Muscle of leg (tissue), 11 donors: Measurements from ENCODE around the gene SARNP. TPM values are rescaled to one million over a fixed set of nuclear protein-coding genes. Genes with fewer than 3 reads are reported as not detected.

ENCODE experiments used
- DNase-seq: peaks from one replicate; pipeline ENCODE4 v3.0.0; 2013
- H3K27ac ChIP-seq: one replicate; pipeline ENCODE4 v1.5.1; 2013; ENCODE audit warnings: mild to moderate bottlenecking, low read length, control low read depth
- H3K27me3 ChIP-seq: one replicate; pipeline ENCODE4 v1.6.1; 2013; ENCODE audit warnings: low read length; ENCODE audit not compliant: control insufficient read depth, insufficient read depth
- H3K36me3 ChIP-seq: one replicate; pipeline ENCODE4 v1.6.1; 2013; ENCODE audit warnings: low read length; ENCODE audit not compliant: control insufficient read depth, insufficient read depth
- H3K4me1 ChIP-seq: one replicate; pipeline ENCODE4 v1.6.1; 2013; ENCODE audit warnings: low read length; ENCODE audit not compliant: control insufficient read depth, insufficient read depth
- H3K4me3 ChIP-seq: one replicate; pipeline ENCODE4 v1.5.1; 2013; ENCODE audit warnings: low read length, control low read depth
- H3K9me3 ChIP-seq: replicated peaks from 2 replicates; pipeline ENCODE4 v1.6.1; 2013; ENCODE audit warnings: low read depth, low read length; ENCODE audit not compliant: control insufficient read depth
- WGBS: methylation state at CpG from one replicate; pipeline ENCODE4 v1.1.5; 2013; ENCODE audit warnings: missing lambda C conversion rate; ENCODE audit not compliant: insufficient coverage; 5-methylcytosine and 5-hydroxymethylcytosine counted together
- polyA plus RNA-seq, 8 donors: library from polyadenylated mRNA; unstranded; fragments of 120-200 nt; gene quantifications; one replicate each; pipeline versions ENCODE4 v1.2.1 to v1.2.3, GENCODE V29; 2013; ENCODE audit warnings: inconsistent platforms in 1 of 8, low replicate concordance in 1 of 8; ENCODE audit not compliant: insufficient read length in 8 of 8, insufficient read depth in 1 of 8
- total RNA-seq: library from RNA; stranded (reverse); fragments of 120-200 nt; gene quantifications from one replicate; pipeline ENCODE4 v1.2.4, GENCODE V29; 2013

Gene SARNP
- total and polyA plus RNA-seq, 9 donors: 66.6 to 104 (median 81.6) TPM

GRCh38 chr12:55746174-55746912, 71.2 kb downstream of the SARNP start:
- DNase-seq: no peak
- Histone ChIP-seq H3K4me3 (no peak overlapping the region), H3K27ac (peak overlapping the region; percentile 10), H3K27me3 (peaks cover 2% of the 10 kb centered on the region), H3K36me3 (peaks cover 25% of the 10 kb centered on the region), H3K9me3 (no peaks in the 10 kb centered on the region), H3K4me1 (peaks cover 38% of the 10 kb centered on the region)
- WGBS: 16% methylated on average over 2 of the region's 3 CpGs

- Histone ChIP-seq H3K27ac (peak overlapping the region; percentile 49), H3K4me3 (no peak overlapping the region), H3K9me3 (no peaks in the 10 kb centered on the region), H3K4me1 (peaks cover 38% of the 10 kb centered on the region), H3K36me3 (peaks cover 18% of the 10 kb centered on the region), H3K27me3 (peaks cover 2% of the 10 kb centered on the region)
- WGBS: 20% methylated on average over 2 of the region's 13 CpGs
- peak; percentile 85 for DNase-seq
Observed at GRCh38 chr12:55745361-55746173, 72.0 kb downstream of the SARNP start.

GRCh38 chr12:55744340-55745030, 73.0 kb downstream of the SARNP start:
- Histone ChIP-seq H3K27me3 (peaks cover 2% of the 10 kb centered on the region), H3K36me3 (peaks cover 11% of the 10 kb centered on the region), H3K4me1 (peaks cover 38% of the 10 kb centered on the region), H3K9me3 (no peaks in the 10 kb centered on the region), H3K27ac (peak overlapping the region; percentile 47), H3K4me3 (peak overlapping the region; percentile 71)
- DNase-seq: no peak
- 0% methylated on average over 3 of the region's 11 CpGs for WGBS

- WGBS: under 1% methylated on average over 67 of the region's 73 CpGs
- peaks cover 38% of the 10 kb centered on the region for H3K4me1 ChIP-seq
- H3K9me3 ChIP-seq: no peaks in the 10 kb centered on the region
- peaks cover 2% of the 10 kb centered on the region for H3K27me3 ChIP-seq
- peak overlapping the region; percentile 71 for H3K4me3 ChIP-seq
- DNase-seq: peak; percentile 83
- H3K36me3 ChIP-seq: peaks cover 4% of the 10 kb centered on the region
- peak overlapping the region; percentile 67 for H3K27ac ChIP-seq
Observed at GRCh38 chr12:55743406-55744339, 73.9 kb downstream of the SARNP start.

GRCh38 chr12:55742719-55743405, 74.7 kb downstream of the SARNP start, which contains the start of gene GDF11:
GDF11 (plus strand) TSS chr12:55743122; CDS start chr12:55743317, 195 bp downstream.
- Histone ChIP-seq H3K9me3 (no peaks in the 10 kb centered on the region), H3K4me1 (peaks cover 41% of the 10 kb centered on the region), H3K36me3 (no peaks in the 10 kb centered on the region), H3K27ac (peak within 1 kb of the TSS; percentile 91), H3K27me3 (peaks cover 2% of the 10 kb centered on the region), H3K4me3 (peak within 1 kb of the TSS; percentile 71)
- DNase-seq: peak; percentile 96
- under 1% methylated on average over 10 of the region's 53 CpGs for WGBS

GRCh38 chr12:55741931-55742680, 75.4 kb downstream of the SARNP start:
- peak overlapping the region; percentile 52 for H3K4me3 ChIP-seq
- peaks cover 2% of the 10 kb centered on the region for H3K27me3 ChIP-seq
- H3K27ac ChIP-seq: peak overlapping the region; percentile 91
- no peaks in the 10 kb centered on the region for H3K36me3 ChIP-seq
- 10% methylated on average over 3 of the region's 3 CpGs for WGBS
- peaks cover 48% of the 10 kb centered on the region for H3K4me1 ChIP-seq
- DNase-seq: no peak
- no peaks in the 10 kb centered on the region for H3K9me3 ChIP-seq

- no CpG with 5 or more reads among the region's 2 CpGs for WGBS
Observed at GRCh38 chr12:55739025-55739378, 78.5 kb downstream of the SARNP start.

GRCh38 chr12:55738123-55739024, 79.2 kb downstream of the SARNP start:
- Histone ChIP-seq H3K27ac (peak overlapping the region; percentile 93), H3K27me3 (no peaks in the 10 kb centered on the region), H3K4me3 (peak overlapping the region; percentile 58), H3K4me1 (peaks cover 28% of the 10 kb centered on the region), H3K9me3 (no peaks in the 10 kb centered on the region), H3K36me3 (no peaks in the 10 kb centered on the region)
- 0% methylated on average over 5 of the region's 14 CpGs for WGBS
- peak; percentile 95 for DNase-seq

More at GRCh38 chr12:55739025-55739378, 78.5 kb downstream of the SARNP start:
- no peaks in the 10 kb centered on the region for H3K36me3 ChIP-seq
- H3K4me1 ChIP-seq: peaks cover 34% of the 10 kb centered on the region
- H3K27ac ChIP-seq: no peak overlapping the region
- H3K27me3 ChIP-seq: peaks cover under 1% of the 10 kb centered on the region
- no peak for DNase-seq
- H3K4me3 ChIP-seq: no peak overlapping the region
- H3K9me3 ChIP-seq: no peaks in the 10 kb centered on the region
